AG04450 (cell line): ENCODE data around the gene PIK3CB. TPM values are rescaled to one million over a fixed set of nuclear protein-coding genes. Genes with fewer than 3 reads are reported as not detected.

Source experiments
- CTCF ChIA-PET: fragments of 300-600, 350-600 bp; formaldehyde crosslinking; extraction: SDS; loops from one replicate; lab custom pipeline; 2022; ENCODE audit warnings: antibody characterized with exemption, inconsistent platforms; lab: Charles Lee
- POLR2A ChIA-PET: fragments of 350-600 bp; formaldehyde crosslinking; extraction: SDS; loops from one replicate; lab custom pipeline; 2021; ENCODE audit warnings: antibody characterized with exemption, inconsistent platforms; lab: Yijun Ruan, JAX
- DNase-seq: peaks from one replicate; pipeline ENCODE4 v3.0.0-alpha.2; 2011; ENCODE audit warnings: low read depth, low spot score
- H3K27ac ChIP-seq: one replicate; pipeline ENCODE4 v1.5.1; 2012; ENCODE audit warnings: low read depth, low read length, control low read depth
- H3K27me3 ChIP-seq: one replicate; pipeline ENCODE4 v1.6.0; 2012; ENCODE audit warnings: low read length; ENCODE audit not compliant: control insufficient read depth, insufficient read depth
- H3K4me3 ChIP-seq: 2 replicates; pipeline ENCODE4 v1.5.1; 2011; ENCODE audit warnings: mild to moderate bottlenecking, low read depth, low read length, control low read depth
- H3K9me3 ChIP-seq: 2 replicates; pipeline ENCODE4 v1.5.1; 2012; ENCODE audit warnings: low read length; ENCODE audit not compliant: control insufficient read depth, insufficient read depth
- polyA plus RNA-seq: library from polyadenylated mRNA; depleted of rRNA; stranded (reverse); fragments of >200 nt; gene quantifications from 2 replicates; pipeline ENCODE4 v1.2.3, GENCODE V29; 2011
- TF ChIP-seq, protein P1 (sequence below): IDR thresholded peaks from 2 replicates; pipeline ENCODE4 v1.5.1; 2011; ENCODE audit warnings: low read depth, low read length, control low read depth, inconsistent platforms

Gene PIK3CB
- polyA plus RNA-seq, 1 experiment = 13.8 TPM

GRCh38 chr3:138867996-138868395 lies 33.3 kb upstream of the PIK3CB start:
- no peak overlapping the region for H3K4me3 ChIP-seq
- TF ChIP-seq, protein P1, sequence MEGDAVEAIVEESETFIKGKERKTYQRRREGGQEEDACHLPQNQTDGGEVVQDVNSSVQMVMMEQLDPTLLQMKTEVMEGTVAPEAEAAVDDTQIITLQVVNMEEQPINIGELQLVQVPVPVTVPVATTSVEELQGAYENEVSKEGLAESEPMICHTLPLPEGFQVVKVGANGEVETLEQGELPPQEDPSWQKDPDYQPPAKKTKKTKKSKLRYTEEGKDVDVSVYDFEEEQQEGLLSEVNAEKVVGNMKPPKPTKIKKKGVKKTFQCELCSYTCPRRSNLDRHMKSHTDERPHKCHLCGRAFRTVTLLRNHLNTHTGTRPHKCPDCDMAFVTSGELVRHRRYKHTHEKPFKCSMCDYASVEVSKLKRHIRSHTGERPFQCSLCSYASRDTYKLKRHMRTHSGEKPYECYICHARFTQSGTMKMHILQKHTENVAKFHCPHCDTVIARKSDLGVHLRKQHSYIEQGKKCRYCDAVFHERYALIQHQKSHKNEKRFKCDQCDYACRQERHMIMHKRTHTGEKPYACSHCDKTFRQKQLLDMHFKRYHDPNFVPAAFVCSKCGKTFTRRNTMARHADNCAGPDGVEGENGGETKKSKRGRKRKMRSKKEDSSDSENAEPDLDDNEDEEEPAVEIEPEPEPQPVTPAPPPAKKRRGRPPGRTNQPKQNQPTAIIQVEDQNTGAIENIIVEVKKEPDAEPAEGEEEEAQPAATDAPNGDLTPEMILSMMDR = no peak
- ChIA-PET CTCF (no interaction called here), POLR2A (no interaction called here)
- DNase-seq = no peak
- H3K9me3 ChIP-seq = no peaks in the 10 kb centered on the region
- no peaks in the 10 kb centered on the region for H3K27me3 ChIP-seq
- H3K27ac ChIP-seq = no peak overlapping the region

DNA sequence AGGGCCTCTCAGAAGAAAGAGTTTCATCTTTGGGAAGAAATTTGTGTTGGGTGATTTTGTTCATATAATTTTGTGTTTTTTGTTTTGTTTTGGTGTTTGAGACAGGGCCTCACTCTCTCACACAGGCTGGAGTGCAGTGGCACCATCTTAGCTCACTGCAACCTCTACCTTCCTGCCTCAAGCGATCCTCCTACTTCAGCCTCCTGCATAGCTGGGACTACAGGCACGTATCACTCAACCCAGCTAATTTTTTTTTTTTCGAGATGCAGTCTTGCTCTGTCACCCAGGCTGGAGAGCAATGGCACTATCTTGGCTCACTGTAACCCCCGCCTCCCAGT lies 29.0 kb upstream of the PIK3CB start:
- POLR2A ChIA-PET = no interaction called here
- CTCF ChIA-PET = interaction anchor here (1.0 to 2.2 kb wide), 3 partner anchors 51 to 60 kb away, joined by 4 to 14 read pairs (median 5); no protein-coding TSS in a partner anchor

DNA sequence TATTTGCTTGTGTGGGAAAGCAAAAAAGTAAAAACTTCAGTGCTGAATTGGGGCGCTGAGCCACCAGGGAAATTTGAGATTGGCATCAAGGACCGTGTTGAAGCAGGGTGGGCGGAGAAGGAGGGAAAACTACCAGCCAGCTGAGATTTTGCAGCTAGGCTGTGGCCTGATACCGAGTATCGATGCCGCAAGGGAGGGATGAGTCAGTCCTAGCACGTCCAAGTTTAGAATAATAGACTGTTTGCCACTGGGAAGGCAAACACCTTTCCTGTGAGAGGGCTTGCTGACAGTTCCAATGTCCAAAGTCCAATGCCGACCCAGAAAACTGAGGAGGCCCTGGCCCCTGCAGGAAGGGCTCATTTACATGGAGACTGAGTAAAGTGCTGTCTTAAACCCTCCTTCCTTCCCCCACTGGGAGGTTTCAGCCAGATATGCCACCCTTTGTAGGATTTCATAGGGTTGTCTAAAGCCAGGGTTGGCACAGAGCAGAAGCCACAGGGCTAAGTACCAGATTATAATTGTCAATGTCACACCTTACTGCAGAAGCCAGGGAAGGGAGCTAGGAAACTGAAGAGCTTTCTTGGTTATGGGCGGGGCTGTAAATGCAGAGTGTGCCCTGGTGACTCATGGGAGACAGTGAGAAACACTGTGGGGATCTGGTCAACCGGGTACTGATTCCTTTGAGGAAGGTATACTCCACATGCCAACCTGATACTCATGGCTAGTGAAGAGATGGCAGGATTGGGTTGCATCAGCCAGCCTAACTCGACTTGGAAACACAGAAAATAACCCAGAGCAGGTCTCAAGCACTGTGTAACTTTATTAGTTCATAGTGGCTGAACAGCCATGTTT lies 28.4 kb upstream of the PIK3CB start:
- DNase-seq = no peak
- no peaks in the 10 kb centered on the region for H3K27me3 ChIP-seq
- H3K4me3 ChIP-seq = no peak overlapping the region
- ChIA-PET CTCF (interaction anchor here (1.0 to 2.2 kb wide), 3 partner anchors 52 to 60 kb away, joined by 4 to 14 read pairs (median 5); no protein-coding TSS in a partner anchor), POLR2A (interaction anchor here (0.6 kb wide), 1 partner anchor 71 kb away, joined by 3 read pairs; no protein-coding TSS in a partner anchor)
- TF ChIP-seq, protein P1 = no peak
- H3K27ac ChIP-seq = no peak overlapping the region
- no peaks in the 10 kb centered on the region for H3K9me3 ChIP-seq

More for the DNA sequence above, 29.0 kb upstream of the PIK3CB start:
- Histone ChIP-seq H3K27me3 (no peaks in the 10 kb centered on the region), H3K9me3 (no peaks in the 10 kb centered on the region), H3K27ac (no peak overlapping the region), H3K4me3 (no peak overlapping the region)
- TF ChIP-seq, protein P1 = no peak
- DNase-seq = no peak

- Histone ChIP-seq H3K9me3 (no peaks in the 10 kb centered on the region), H3K27ac (peak overlapping the region; percentile 21), H3K27me3 (no peaks in the 10 kb centered on the region), H3K4me3 (no peak overlapping the region)
- ChIA-PET POLR2A (interaction anchor here (0.6 kb wide), 1 partner anchor 72 kb away, joined by 3 read pairs; no protein-coding TSS in a partner anchor), CTCF (interaction anchor here (2.2 kb wide), 1 partner anchor 53 kb away, joined by 14 read pairs; no protein-coding TSS in a partner anchor)
- TF ChIP-seq, protein P1 = no peak
- no peak for DNase-seq
These were observed 27.8 kb upstream of the PIK3CB start for GRCh38 chr3:138862531-138862923.

GRCh38 chr3:138861798-138862197 lies 27.1 kb upstream of the PIK3CB start:
- Histone ChIP-seq H3K27me3 (no peaks in the 10 kb centered on the region), H3K9me3 (no peaks in the 10 kb centered on the region), H3K27ac (peak overlapping the region; percentile 31), H3K4me3 (no peak overlapping the region)
- DNase-seq = no peak
- ChIA-PET CTCF (interaction anchor here (0.9 to 3.6 kb wide), 4 partner anchors 38 to 61 kb away, joined by 3 to 16 read pairs (median 4); no protein-coding TSS in a partner anchor), POLR2A (no interaction called here)
- TF ChIP-seq, protein P1 = no peak
